Small intestine (tissue), 7 donors: Measurements from ENCODE around the gene PLEKHG5. TPM values are rescaled to one million over a fixed set of nuclear protein-coding genes. Genes with fewer than 3 reads are reported as not detected.

Experiments
- DNase-seq, 2 donors: peaks; one replicate each; pipeline versions ENCODE4 v3.0.0 to v3.0.0-alpha.2; 2013
- FAIRE-seq: peaks from 2 replicates; lab custom pipeline; 2012; peaks lifted over from hg19 to GRCh38; lab: Jason Lieb, UNC
- H3K27ac ChIP-seq, 3 donors: one replicate each; pipeline ENCODE4 v1.5.1; 2013; ENCODE audit warnings: low read length in 2 of 3, mild to moderate bottlenecking in 2 of 3, control low read depth in 1 of 3, inconsistent platforms in 1 of 3, low read depth in 1 of 3, moderate library complexity in 1 of 3
- H3K27me3 ChIP-seq, 3 donors: one replicate each; pipeline ENCODE4 v1.6.1; 2013; ENCODE audit warnings: low read length in 3 of 3, inconsistent platforms in 1 of 3; ENCODE audit not compliant: control insufficient read depth in 3 of 3, insufficient read depth in 3 of 3
- H3K36me3 ChIP-seq, 3 donors: one replicate each; pipeline ENCODE4 v1.6.1; 2013; ENCODE audit warnings: low read length in 3 of 3, inconsistent platforms in 1 of 3, low read depth in 1 of 3, mild to moderate bottlenecking in 1 of 3, moderate library complexity in 1 of 3; ENCODE audit not compliant: control insufficient read depth in 3 of 3, insufficient read depth in 2 of 3
- H3K4me1 ChIP-seq, 3 donors: one replicate each; pipeline ENCODE4 v1.6.1; 2013; ENCODE audit warnings: low read length in 2 of 3, inconsistent platforms in 1 of 3, low read depth in 1 of 3, mild to moderate bottlenecking in 1 of 3, moderate library complexity in 1 of 3; ENCODE audit not compliant: control insufficient read depth in 3 of 3, insufficient read depth in 2 of 3
- H3K4me3 ChIP-seq, 3 donors: one replicate each; pipeline ENCODE4 v1.5.1; 2013; ENCODE audit warnings: low read length in 3 of 3, control low read depth in 1 of 3, inconsistent platforms in 1 of 3, low read depth in 1 of 3, mild to moderate bottlenecking in 1 of 3, moderate library complexity in 1 of 3
- H3K9me3 ChIP-seq, 2 donors: one replicate each; pipeline ENCODE4 v1.6.1; 2013; ENCODE audit warnings: low read depth in 1 of 2, low read length in 1 of 2; ENCODE audit not compliant: control insufficient read depth in 2 of 2, insufficient read depth in 1 of 2
- WGBS, 3 donors: extraction: QIAGEN DNeasy Blood & Tissue Kit; methylation state at CpG; one replicate each; pipeline ENCODE4 v1.1.7; 2013; 5-methylcytosine and 5-hydroxymethylcytosine counted together
- polyA plus RNA-seq, 4 donors: library from polyadenylated mRNA; stranded (reverse) in 3 of 4; unstranded in 1 of 4; fragments of 200-250 nt in 3 of 4; fragments of 120-200 nt in 1 of 4; gene quantifications; one replicate each; pipeline versions ENCODE4 v1.2.1 to v1.2.3, GENCODE V29; 2013
- donor health status: healthy with polysubstance abuse.
- donor health status: control.
- donor health status: control.
- donor health status: Bipolar disorder and iron deficiency.
- donor health status: healthy.

Gene PLEKHG5
- polyA plus RNA-seq, 4 donors = 2.4 to 13.5 (median 7.1) TPM

GRCh38 chr1:6424619-6425593 is 66.6 kb downstream of the PLEKHG5 start, which contains the start of gene ESPN:
ESPN (plus strand) TSS chr1:6424776; CDS start chr1:6424956, 180 bp downstream.
- H3K27ac ChIP-seq = no peak within 1 kb of the TSS
- H3K4me1 ChIP-seq = peaks cover 1 to 19% (median 2%) of the 10 kb centered on the region in 3 donors
- WGBS, 3 donors = 1 to 4% (median 2%) methylated on average over 52 to 99 of the region's 99 CpGs
- H3K36me3 ChIP-seq = no peaks in the 10 kb centered on the region
- DNase-seq (peak; percentile 42 to 51), FAIRE-seq (no peak)
- peaks cover 6 to 66% (median 32%) of the 10 kb centered on the region in 3 donors for H3K27me3 ChIP-seq
- peak within 1 kb of the TSS in 1 of 3 donors; percentile 35 for H3K4me3 ChIP-seq
- no peaks in the 10 kb centered on the region for H3K9me3 ChIP-seq

GRCh38 chr1:6424000-6424565 is 67.4 kb downstream of the PLEKHG5 start:
- 6 to 8% (median 8%) methylated on average over 35 of the region's 35 CpGs for WGBS, 3 donors
- H3K4me3 ChIP-seq = no peak overlapping the region
- H3K4me1 ChIP-seq = peaks cover 2 to 21% (median 4%) of the 10 kb centered on the region in 3 donors
- peaks cover 7 to 72% (median 32%) of the 10 kb centered on the region in 3 donors for H3K27me3 ChIP-seq
- H3K9me3 ChIP-seq = no peaks in the 10 kb centered on the region
- H3K36me3 ChIP-seq = no peaks in the 10 kb centered on the region
- FAIRE-seq = no peak
- H3K27ac ChIP-seq = no peak overlapping the region
- DNase-seq = peak in 1 of 2 donors; percentile 22

- Histone ChIP-seq H3K4me1 (peaks cover 4 to 25% (median 5%) of the 10 kb centered on the region in 3 donors), H3K36me3 (no peaks in the 10 kb centered on the region), H3K4me3 (no peak overlapping the region), H3K9me3 (no peaks in the 10 kb centered on the region), H3K27me3 (peaks cover 7 to 79% (median 38%) of the 10 kb centered on the region in 3 donors), H3K27ac (no peak overlapping the region)
- FAIRE-seq (no peak), DNase-seq (peak; percentile 74 to 82)
- 2 to 10% (median 6%) methylated on average over 22 to 24 of the region's 24 CpGs for WGBS, 3 donors
Measured at GRCh38 chr1:6423321-6423999, 68.0 kb downstream of the PLEKHG5 start.

GRCh38 chr1:6421266-6421665 is 70.2 kb downstream of the PLEKHG5 start:
- Histone ChIP-seq H3K4me1 (peaks cover 4 to 28% (median 5%) of the 10 kb centered on the region in 3 donors), H3K36me3 (no peaks in the 10 kb centered on the region), H3K9me3 (no peaks in the 10 kb centered on the region), H3K27ac (no peak overlapping the region), H3K27me3 (peaks cover 7 to 89% (median 55%) of the 10 kb centered on the region in 3 donors), H3K4me3 (no peak overlapping the region)
- FAIRE-seq (no peak), DNase-seq (no peak)
- WGBS, 3 donors = 43 to 54% (median 46%) methylated on average over 4 of the region's 4 CpGs

- H3K27ac ChIP-seq = no peak overlapping the region
- H3K4me1 ChIP-seq = peaks cover 4 to 34% (median 5%) of the 10 kb centered on the region in 3 donors
- H3K9me3 ChIP-seq = no peaks in the 10 kb centered on the region
- no peaks in the 10 kb centered on the region for H3K36me3 ChIP-seq
- WGBS, 3 donors = 3 to 8% (median 6%) methylated on average over 42 to 44 of the region's 44 CpGs
- DNase-seq (peak; percentile 37 to 60), FAIRE-seq (no peak)
- H3K27me3 ChIP-seq = peaks cover 7 to 87% (median 55%) of the 10 kb centered on the region in 3 donors
- peak overlapping the region in 1 of 3 donors; percentile 7 for H3K4me3 ChIP-seq
Measured at GRCh38 chr1:6420454-6421042, 70.9 kb downstream of the PLEKHG5 start.

GRCh38 chr1:6419804-6420453 is 71.5 kb downstream of the PLEKHG5 start, which contains the start of gene HES2:
HES2 (minus strand) TSS chr1:6419919; CDS start chr1:6419820, 99 bp downstream.
- peaks cover 7 to 81% (median 53%) of the 10 kb centered on the region in 3 donors for H3K27me3 ChIP-seq
- peak; percentile 64 to 73 for DNase-seq
- H3K9me3 ChIP-seq = no peaks in the 10 kb centered on the region
- H3K36me3 ChIP-seq = no peaks in the 10 kb centered on the region
- 0 to 1% (median 1%) methylated on average over 42 to 62 of the region's 62 CpGs for WGBS, 3 donors
- no peak for FAIRE-seq
- H3K4me1 ChIP-seq = peaks cover 4 to 40% (median 5%) of the 10 kb centered on the region in 3 donors
- peak within 1 kb of the TSS; percentile 7 to 44 (median 22) for H3K4me3 ChIP-seq
- H3K27ac ChIP-seq = no peak within 1 kb of the TSS

GRCh38 chr1:6419397-6419803 is 72.1 kb downstream of the PLEKHG5 start:
- WGBS, 3 donors = 0 to 5% (median 3%) methylated on average over 8 to 48 of the region's 48 CpGs
- DNase-seq (no peak), FAIRE-seq (no peak)
- no peaks in the 10 kb centered on the region for H3K9me3 ChIP-seq
- H3K27me3 ChIP-seq = peaks cover 7 to 83% (median 55%) of the 10 kb centered on the region in 3 donors
- H3K4me3 ChIP-seq = peak overlapping the region in 2 of 3 donors; percentile 22 to 44
- H3K27ac ChIP-seq = no peak overlapping the region
- peaks cover 5 to 45% (median 7%) of the 10 kb centered on the region in 3 donors for H3K4me1 ChIP-seq
- no peaks in the 10 kb centered on the region for H3K36me3 ChIP-seq
